ENCODE measurements around the gene TNIK.
"Not testable (repeated sequence)": the region's sequence is repeated elsewhere in the genome, so short reads cannot be mapped to it uniquely, and the experiment has no call there.

Gene TNIK

GRCh38 chr3:171453180-171453886, 6.9 kb downstream of the TNIK start:
- H3K79me2 ChIP-seq: no peaks in the 10 kb centered on the region
- peak overlapping the region; percentile 60 for H3K27ac ChIP-seq
- no peaks in the 10 kb centered on the region for H3K36me3 ChIP-seq (ENCODE audit: control insufficient read depth, insufficient read depth, low read length)
- H3K9ac ChIP-seq: no peak overlapping the region
- no peak overlapping the region for H3K4me2 ChIP-seq (ENCODE audit: low read length)
- TF ChIP-seq, protein P1, sequence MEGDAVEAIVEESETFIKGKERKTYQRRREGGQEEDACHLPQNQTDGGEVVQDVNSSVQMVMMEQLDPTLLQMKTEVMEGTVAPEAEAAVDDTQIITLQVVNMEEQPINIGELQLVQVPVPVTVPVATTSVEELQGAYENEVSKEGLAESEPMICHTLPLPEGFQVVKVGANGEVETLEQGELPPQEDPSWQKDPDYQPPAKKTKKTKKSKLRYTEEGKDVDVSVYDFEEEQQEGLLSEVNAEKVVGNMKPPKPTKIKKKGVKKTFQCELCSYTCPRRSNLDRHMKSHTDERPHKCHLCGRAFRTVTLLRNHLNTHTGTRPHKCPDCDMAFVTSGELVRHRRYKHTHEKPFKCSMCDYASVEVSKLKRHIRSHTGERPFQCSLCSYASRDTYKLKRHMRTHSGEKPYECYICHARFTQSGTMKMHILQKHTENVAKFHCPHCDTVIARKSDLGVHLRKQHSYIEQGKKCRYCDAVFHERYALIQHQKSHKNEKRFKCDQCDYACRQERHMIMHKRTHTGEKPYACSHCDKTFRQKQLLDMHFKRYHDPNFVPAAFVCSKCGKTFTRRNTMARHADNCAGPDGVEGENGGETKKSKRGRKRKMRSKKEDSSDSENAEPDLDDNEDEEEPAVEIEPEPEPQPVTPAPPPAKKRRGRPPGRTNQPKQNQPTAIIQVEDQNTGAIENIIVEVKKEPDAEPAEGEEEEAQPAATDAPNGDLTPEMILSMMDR (IDR thresholded peaks at IDR 0.05): peak; percentile 22
- H2AFZ ChIP-seq: peak overlapping the region; percentile 40
- H3K4me3 ChIP-seq (ENCODE audit: low read depth, low read length): no peak overlapping the region
- no peaks in the 10 kb centered on the region for H3K27me3 ChIP-seq (ENCODE audit: control insufficient read depth, insufficient read depth, low read length)
- H3K4me1 ChIP-seq: peaks cover 23% of the 10 kb centered on the region
- no peaks in the 10 kb centered on the region for H3K9me3 ChIP-seq (ENCODE audit: control insufficient read depth, low read length)

GRCh38 chr3:171452328-171452727, 7.9 kb downstream of the TNIK start:
- H3K27me3 ChIP-seq (ENCODE audit: control insufficient read depth, insufficient read depth, low read length): no peaks in the 10 kb centered on the region
- no peak overlapping the region for H3K4me2 ChIP-seq (ENCODE audit: low read length)
- no peak overlapping the region for H3K4me3 ChIP-seq (ENCODE audit: low read depth, low read length)
- H3K79me2 ChIP-seq: peaks cover 2% of the 10 kb centered on the region
- TF ChIP-seq, protein P1 (IDR thresholded peaks at IDR 0.05): no peak
- H2AFZ ChIP-seq: no peak overlapping the region
- H3K36me3 ChIP-seq (ENCODE audit: control insufficient read depth, insufficient read depth, low read length): no peaks in the 10 kb centered on the region
- no peak overlapping the region for H3K9ac ChIP-seq
- H3K9me3 ChIP-seq (ENCODE audit: control insufficient read depth, low read length): no peaks in the 10 kb centered on the region
- no peak overlapping the region for H3K27ac ChIP-seq
- peaks cover 23% of the 10 kb centered on the region for H3K4me1 ChIP-seq

GRCh38 chr3:171451915-171452314, 8.3 kb downstream of the TNIK start:
- Histone ChIP-seq H3K79me2 (peaks cover 4% of the 10 kb centered on the region), H3K27ac (no peak overlapping the region), H3K9me3 (ENCODE audit: control insufficient read depth, low read length) (no peaks in the 10 kb centered on the region), H3K4me3 (ENCODE audit: low read depth, low read length) (no peak overlapping the region), H3K9ac (no peak overlapping the region), H2AFZ (no peak overlapping the region), H3K4me2 (ENCODE audit: low read length) (no peak overlapping the region), H3K27me3 (ENCODE audit: control insufficient read depth, insufficient read depth, low read length) (no peaks in the 10 kb centered on the region), H3K4me1 (peaks cover 23% of the 10 kb centered on the region), H3K36me3 (ENCODE audit: control insufficient read depth, insufficient read depth, low read length) (no peaks in the 10 kb centered on the region)
- TF ChIP-seq, protein P1 (IDR thresholded peaks at IDR 0.05): no peak

DNA sequence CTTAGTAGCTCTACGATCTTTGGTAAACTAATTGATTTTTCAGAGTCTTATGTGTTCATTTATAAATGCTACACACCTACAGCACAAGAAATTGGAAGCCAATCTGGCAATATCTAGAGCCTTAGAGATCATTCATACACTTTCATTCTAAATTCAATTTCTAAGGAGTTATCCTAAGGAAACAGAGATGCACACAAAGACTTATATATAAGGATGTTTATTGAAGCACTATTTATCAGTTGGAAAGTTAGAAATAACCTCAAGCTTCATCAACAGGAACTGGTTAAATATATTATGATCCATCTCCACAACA, 12.7 kb downstream of the TNIK start:
- H3K79me2 ChIP-seq; H2AFZ ChIP-seq; H3K4me3 ChIP-seq (ENCODE audit: low read depth, low read length); H3K9me3 ChIP-seq (ENCODE audit: control insufficient read depth, low read length); H3K9ac ChIP-seq; H3K27me3 ChIP-seq (ENCODE audit: control insufficient read depth, insufficient read depth, low read length); H3K4me1 ChIP-seq; H3K27ac ChIP-seq; H3K4me2 ChIP-seq (ENCODE audit: low read length); H3K36me3 ChIP-seq (ENCODE audit: control insufficient read depth, insufficient read depth, low read length): not testable (repeated sequence)

DNA sequence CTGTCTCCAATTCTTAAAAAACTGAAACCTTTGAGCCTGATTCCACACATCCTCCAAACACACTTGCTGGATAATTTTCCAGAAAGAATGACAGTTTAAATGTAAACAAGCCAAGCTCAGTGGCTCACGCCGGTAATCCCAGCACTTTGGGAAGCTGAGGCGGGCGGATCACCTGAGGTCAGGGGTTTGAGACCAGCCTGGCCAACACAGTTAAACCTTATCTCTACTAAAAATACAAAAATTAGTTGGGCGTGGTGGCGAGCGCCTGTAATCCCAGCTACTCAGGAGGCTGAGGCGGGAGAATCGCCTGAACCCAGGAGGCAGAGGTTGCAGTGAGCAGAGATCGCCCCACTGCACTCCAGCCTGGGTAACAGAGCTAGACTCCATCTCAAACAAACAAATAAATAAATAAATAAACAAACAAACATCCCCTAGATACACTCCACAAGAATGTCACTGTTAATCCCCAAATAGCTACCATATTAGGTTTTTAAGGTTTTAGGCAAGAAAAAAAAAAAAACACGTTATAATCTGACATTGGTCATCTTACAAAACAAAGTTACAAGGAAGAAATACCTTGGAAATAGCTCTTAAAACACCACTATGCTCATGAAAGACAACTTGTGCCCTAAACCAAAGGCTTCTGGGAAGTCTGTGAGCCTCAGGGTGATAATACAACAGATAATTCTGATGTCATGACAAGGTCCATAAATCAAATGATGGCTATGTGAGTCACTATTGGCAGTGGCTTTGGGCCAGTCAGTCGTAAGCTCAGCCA, 13.2 kb downstream of the TNIK start:
- Histone ChIP-seq H3K4me2 (ENCODE audit: low read length) (no peak overlapping the region), H3K27me3 (ENCODE audit: control insufficient read depth, insufficient read depth, low read length) (no peaks in the 10 kb centered on the region), H3K9ac (no peak overlapping the region), H3K4me1 (peaks cover 6% of the 10 kb centered on the region), H3K79me2 (peaks cover 9% of the 10 kb centered on the region), H3K36me3 (ENCODE audit: control insufficient read depth, insufficient read depth, low read length) (no peaks in the 10 kb centered on the region), H2AFZ (no peak overlapping the region), H3K4me3 (ENCODE audit: low read depth, low read length) (no peak overlapping the region), H3K9me3 (ENCODE audit: control insufficient read depth, low read length) (no peaks in the 10 kb centered on the region), H3K27ac (no peak overlapping the region)
- TF ChIP-seq, protein P1 (IDR thresholded peaks at IDR 0.05): no peak
